HuH-7.5 (cell line): Measurements from ENCODE around the gene MAGI1.

Experiments used
- DNase-seq: peaks from one replicate; pipeline ENCODE4 v3.0.0; 2011; ENCODE audit warnings: low spot score

The MAGI1 gene

DNA sequence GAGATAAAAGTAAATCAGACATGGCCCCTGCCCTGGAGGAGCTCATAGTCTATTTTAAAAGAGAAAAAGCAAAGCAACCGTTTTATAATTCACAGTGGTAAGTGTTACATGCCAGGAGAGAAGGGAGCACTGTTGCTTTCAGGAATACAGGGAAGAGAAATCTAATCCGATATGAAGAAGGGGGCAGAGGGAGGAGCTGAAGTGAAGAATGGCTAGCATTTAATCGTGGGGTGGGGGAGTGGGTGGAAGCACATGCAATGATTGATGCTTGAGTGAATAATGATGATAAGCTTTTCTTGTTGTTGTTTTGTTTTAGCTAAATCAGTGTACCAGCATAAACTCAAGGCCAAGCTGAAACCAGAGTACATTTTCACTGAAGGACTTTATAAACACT is 629.5 kb downstream of the MAGI1 start:
- DNase-seq: no peak

DNA sequence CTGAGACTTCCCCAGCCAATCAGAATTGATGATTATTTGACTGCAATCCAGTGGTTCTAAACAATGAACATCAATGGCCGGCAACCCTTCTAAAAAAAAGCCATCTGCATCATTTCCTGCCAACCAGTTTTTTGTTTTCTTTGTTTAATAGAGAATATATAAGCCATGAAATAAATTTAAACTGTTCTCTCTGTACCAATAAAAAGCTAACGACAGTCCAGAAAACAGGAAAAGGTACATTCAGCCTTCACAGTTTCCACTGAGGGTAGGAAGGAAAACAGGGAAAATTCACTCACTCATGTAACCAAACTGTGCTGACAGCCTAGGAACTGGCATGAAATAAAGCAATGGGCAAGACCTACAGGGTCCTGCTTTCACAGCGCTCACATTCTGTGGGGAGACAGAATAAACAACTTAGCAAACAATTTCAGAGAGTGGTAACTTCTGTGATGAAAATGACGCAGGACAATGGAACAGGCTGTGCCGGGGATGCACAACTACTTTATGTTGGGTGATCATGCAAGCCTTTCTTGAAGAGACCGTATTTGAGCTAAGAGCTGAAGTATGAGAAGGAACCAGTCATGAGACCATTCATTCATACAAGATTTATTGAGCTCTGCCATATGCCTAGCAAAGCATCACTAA is 630.1 kb downstream of the MAGI1 start:
- DNase-seq: no peak

DNA sequence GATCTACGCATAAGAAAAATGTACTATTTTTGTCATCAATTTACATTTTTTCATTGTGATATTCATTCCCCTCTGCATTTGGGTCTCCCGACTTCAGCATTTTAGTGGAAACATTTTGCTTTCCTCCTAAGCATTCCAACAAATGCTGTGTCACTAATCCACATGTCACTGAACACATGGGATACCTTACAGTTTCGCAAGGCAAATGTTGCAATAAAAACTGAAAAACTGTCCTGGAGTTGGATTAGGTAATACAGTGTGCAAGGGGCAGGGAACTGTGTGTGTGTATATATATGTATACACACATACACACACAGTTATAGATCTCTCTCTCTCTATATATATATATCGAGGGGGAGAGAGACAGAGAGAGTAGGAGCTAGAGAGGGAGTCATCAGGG is 632.2 kb downstream of the MAGI1 start:
- DNase-seq: no peak

DNA sequence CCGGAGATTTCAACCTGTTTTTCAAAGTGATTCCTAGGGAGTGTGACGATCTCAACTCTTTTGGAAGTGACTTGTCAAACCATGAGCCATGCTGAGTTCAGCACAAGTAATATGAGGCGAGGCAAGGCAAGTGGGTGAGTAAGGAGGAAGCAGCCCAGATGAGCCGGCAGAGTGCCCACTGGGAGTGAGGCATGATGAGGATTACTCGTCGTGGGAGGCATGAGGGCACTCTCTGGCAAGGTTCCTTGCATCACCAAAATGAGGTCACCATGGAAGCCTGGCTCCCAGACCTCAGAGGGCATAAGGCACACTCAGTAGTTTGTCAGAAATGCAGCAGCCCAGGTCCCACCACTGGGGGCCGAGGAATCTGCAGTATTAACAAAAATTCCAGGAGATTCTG is 636.1 kb downstream of the MAGI1 start:
- no peak for DNase-seq

DNA sequence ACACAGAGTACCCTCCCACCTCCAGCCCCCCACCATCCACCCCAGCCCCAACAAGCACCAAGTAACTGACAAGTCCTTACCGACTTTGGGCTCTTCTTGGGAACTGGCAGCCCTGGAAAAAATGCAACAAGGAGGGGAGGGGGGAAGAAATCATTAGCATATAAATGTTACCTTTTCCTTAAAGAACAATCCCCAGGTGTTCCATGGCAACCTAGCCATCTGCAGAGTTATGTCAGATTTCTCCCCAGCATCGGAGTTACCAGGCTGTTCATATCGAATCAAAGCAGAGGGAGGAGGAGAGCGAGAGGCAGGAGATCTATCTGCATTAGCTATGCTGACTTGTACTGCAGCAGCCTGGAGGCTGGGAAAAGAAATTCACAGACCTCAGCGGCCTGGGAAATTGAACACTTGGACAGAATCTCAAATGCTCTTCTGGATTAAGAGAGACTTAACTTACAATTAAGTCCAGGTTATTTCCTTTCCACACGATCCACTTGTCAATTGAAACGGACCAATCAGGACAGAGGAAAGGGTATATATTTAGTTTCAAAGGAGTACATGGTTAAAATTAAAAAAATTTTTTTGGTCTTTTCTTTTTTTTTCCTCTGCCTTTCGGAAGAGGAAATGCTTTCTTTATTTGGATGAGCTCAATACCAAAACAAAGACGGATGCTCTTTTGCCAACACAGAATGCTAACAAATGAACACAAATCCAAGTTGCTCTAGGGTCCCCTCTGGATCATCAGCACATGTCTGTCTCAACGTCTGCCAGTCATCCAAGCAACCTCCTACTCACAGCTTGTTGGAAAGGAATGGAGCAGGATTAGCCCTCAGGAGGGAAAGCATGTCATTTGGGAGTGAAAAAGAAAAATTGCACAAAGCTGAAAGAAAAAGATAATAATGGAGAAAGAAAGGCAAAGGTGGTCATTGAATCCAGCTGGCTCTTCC is 637.1 kb downstream of the MAGI1 start:
- no peak for DNase-seq

DNA sequence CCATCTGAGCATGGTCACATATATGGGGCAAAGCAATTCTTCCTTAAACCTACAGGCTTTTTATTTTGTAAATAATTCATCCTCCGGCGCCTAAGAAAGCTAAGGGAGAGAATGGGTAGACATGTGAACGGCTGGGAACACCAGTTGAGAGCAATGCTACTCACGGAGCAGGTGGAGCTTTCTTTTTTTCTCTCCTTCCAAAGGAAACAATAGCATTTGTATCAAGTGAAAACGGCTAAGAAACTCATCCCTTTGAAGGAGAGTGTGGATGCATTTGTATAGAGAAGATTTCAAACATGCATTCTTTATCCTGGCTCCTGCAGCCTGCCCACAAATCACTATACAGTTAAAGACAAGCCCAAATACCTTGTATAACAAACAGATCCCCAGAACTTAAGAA is 637.8 kb downstream of the MAGI1 start:
- DNase-seq: no peak

DNA sequence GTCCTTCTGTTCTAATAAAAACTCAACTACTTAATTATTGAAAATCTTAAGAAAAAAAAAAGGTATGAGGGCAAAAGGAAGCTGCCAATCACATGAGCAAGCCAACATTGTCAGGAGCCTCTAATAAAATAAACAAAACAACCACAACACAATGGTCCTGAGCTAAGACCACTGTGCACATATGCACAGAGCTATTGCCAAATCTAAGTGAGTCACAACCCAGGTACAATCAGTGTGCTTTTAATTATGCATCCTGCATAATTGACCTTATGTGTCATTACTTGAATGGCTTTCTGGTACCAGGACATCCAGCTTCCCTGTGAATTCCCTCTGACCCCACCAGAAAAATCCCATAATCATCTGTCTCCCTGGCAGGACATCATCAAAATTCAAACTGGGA is 639.8 kb downstream of the MAGI1 start:
- no peak for DNase-seq

DNA sequence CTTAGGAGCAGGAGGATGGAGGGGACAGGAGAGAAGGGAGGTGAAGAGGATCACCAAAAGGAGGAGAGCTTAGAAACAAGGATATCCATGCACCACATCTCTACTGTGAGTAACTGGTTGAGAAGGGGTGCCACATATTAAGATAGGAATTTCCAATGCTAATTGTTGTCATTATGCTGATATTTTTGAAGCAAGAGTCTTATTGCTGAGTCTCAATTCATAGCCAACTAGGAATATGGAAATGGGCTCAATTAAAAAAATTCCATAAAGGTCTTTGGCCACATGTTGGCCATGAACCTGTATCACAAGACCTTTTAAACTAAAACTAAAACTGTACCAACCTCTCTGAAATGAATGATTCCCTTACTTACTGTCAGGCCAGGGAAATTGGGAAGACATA is 642.6 kb downstream of the MAGI1 start:
- DNase-seq: no peak

DNA sequence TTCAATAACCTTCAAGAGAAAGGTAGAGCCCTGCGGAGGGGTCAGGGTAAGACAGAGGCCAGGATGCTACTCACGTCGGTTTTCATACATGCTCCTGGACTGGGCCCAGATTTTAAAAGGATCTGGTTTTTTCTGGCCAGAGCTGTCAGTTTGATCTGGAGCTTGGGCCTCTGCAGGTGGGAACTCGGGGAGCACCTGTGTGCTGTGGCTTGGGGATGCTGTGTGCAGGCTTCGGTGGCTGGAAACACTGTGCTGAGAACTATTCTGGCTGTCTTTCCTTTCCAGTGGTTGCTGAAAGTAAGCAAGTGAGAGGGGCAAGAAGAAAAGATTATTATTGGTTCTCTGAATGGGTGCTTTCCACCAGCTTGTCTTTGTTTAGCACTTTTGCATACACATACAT is 647.6 kb downstream of the MAGI1 start:
- DNase-seq: no peak

DNA sequence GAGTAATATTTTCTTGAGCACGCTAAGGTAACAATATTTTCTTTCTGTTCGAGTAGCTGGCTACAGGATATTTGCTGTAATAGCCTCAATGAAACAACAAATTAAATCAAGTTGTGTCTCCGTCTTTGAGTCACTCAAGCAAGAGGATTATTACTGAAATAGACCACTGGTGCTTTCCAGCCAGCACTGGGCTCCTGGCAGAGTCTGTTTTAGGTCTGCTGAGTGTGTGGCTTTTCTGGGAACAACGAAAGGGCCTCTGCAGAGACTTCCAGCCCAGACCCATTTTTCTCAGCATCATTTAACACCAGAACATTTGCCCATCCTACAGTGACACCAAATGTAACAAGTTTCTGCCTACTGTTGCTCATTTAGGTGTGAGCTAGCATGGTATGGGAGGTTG is 652.9 kb downstream of the MAGI1 start:
- DNase-seq: no peak

DNA sequence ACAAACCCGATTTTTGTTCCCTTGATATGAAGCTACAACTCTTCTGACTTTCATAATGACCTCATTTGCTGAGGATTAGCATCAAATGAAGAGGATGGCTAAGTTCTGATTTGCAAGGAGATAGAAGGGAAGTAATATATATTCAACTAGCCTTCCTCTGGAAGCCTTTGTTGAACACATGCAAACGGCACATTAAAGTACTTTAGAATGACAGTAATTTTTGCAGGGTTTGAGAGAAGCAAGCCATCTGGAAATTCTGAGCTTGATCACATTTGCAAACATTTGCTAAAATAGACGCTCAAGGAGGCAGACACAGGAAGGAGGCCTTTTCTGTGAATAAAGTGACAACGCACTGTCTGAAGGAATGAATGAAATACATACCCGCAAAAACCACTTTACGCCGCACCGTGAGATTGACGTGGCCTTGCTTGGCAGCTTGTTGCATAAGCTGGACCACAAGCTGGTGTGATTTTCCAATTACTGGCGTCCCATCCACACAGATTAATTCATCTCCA is 657.2 kb downstream of the MAGI1 start:
- no peak for DNase-seq

DNA sequence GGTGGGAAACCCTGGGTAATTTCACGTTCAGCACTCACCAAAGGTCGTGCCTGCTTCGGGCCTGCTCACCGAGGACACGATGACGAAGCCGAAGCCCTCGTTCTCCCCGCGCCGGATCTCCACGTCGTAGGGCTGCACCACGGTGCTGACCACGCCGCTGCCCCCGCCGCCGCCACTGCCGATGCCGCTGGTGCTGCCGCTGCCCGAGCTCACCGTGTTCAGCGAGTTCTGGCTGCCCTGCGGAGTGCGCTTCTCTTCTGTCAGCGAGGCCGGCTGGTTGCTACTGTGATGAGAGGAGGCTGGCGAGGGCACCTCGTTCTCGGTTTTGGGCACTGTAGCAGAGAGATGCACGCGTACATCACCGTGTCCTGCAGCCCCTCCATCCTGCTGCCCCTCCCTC is 659.5 kb downstream of the MAGI1 start:
- DNase-seq: no peak

DNA sequence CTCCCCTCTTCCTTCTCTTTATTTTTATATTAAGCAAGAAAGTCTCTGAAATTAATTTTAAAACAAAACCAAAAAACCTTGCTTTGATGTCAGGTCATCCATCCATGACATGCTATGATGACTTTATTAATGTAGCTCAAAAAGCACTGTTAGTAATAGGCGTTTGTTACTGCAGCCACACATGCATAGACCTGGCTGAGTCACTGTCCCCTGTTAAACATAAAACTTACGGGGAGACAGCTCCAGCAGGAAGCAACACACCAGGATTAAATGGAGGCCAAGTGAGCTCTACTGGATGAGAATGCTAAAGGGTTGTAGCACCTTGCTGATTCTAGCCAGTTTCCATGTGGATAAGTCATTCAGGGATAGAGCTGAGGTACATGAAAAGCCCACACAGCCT is 661.1 kb downstream of the MAGI1 start:
- no peak for DNase-seq

DNA sequence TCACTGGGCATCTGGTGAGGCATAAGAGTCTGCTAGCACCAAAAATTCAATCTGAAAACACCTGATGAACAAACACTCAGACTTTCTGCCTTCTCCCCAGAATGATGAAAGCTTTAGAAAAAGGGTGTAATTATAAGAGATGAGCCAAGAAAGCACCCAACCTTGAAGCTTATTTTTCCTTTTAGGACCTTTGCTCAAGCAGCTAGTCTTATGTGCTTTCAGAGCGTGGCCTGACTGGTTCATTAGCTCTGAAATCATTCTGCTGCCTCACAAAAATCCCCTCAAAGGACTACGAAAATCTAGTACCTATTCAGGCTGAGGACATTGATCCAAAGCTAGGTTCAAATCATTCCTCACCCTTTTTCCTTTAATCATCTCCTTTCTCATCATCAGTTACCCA is 662.3 kb downstream of the MAGI1 start:
- DNase-seq: no peak

DNA sequence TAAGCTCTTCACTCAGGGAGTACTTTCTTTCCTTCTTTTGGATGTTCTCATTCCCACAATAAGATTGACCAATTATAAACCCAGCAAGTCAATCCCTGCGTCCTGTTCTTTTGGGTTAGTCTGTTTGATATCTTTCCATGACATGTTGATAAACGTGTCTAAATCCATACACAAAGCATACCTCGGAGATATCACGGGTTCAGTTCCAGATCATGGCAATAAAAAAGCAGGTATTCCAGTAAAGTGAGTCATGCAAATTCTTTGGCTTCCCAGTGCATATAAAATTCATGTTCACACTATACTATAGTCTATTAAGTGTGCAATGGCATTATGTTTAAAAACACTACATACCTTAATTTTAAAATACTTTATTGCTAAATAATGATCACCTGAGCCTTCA is 667.7 kb downstream of the MAGI1 start:
- DNase-seq: no peak

DNA sequence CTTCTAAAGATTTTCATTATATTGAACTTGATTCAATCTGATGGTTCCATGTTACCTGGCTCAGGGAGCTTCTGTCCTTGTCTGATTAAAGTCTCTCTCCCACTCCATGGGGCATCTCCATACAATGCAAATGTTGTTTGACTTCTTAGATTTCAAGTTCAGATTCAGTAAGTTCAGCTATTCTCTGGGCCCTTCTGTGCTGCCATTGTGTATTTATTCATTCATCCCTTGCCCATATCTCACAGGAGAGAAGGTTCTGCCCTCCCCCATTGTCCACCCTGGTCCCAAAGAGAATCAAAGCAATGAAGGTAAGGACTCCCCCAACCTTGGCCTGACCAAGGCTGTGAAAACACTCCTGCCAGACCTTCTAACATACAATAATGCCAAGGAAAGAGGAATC is 669.9 kb downstream of the MAGI1 start:
- no peak for DNase-seq

DNA sequence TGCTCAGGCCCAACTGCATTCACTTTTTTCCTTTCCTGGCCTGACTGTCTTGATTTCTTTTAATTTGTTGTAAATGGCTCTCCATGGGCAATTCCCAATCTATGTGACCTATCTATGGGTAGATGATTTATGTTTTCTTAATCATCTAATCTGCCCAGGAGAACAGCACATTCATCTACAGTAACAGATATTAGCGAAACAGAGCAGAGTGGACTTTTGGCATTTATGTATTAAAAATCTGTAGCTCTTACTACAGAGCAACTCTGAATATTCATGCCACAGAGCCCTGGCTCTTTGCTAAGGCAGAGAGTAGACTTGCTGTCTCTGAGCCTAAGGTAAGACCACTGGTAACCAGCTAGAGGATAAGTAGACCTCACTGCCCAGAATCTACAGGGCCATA is 676.0 kb downstream of the MAGI1 start:
- no peak for DNase-seq

DNA sequence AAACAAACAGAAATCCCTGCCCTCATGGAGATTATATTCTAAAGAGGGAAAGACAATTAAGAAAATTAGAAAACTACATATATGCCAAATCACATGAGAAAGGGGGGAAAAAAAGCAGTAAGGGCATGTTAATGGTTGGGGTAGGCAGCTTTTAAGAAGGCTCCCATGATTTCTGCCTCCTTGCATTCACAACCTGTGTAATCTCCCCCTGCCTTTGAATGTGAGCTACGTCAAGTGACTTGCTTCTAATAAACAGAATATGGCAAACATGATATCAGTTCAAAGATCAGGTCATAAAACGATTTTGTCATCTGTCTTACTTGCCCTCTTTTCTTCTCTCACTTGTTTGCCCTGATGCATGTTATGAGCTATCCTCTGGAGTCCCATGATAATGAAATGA is 677.3 kb downstream of the MAGI1 start:
- no peak for DNase-seq

DNA sequence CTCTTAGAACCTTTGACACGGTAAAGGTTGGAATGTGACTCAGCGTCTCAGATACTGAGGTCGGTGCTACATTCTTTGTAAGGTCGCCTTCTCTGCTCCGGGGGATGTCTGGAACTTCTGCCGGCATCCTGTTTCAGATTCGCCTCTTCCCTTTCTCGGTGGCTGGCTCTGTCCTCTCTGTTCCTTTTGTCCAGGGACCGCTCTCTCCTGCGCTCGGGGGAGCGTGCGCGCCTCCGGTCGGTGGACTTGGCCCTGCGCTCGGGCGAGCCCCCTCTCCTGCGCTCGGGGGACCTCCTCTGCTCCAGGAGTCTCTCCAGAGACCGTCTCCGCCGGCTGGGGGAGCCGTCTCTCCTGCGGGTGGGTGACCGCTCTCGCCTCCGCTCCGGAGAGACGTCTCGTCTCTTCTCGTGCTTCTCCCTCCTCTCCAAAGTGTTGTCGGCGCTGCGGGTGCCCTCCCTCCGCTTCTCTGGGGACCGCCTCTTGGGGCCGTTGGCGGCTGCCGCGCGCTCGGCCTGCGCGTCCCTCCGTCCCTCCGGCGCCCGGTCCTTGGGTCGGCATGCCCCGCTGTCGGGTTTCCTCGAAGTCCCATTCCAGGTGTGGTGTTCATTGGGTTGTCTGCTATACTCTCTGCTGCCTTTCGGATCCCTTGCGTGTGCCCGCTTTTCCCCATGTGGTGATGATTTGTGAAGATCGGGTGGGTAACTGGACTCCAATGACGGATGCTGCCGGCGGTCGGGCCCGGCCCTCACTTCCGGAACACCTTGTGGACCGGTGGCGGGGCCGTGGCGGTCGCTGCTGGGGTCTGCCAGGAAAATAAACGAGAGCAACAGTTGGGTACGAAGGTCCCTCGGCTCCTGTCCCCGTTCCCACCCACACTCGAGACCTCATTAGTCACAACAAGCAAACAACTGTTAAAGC is 682.1 kb downstream of the MAGI1 start:
- no peak for DNase-seq

DNA sequence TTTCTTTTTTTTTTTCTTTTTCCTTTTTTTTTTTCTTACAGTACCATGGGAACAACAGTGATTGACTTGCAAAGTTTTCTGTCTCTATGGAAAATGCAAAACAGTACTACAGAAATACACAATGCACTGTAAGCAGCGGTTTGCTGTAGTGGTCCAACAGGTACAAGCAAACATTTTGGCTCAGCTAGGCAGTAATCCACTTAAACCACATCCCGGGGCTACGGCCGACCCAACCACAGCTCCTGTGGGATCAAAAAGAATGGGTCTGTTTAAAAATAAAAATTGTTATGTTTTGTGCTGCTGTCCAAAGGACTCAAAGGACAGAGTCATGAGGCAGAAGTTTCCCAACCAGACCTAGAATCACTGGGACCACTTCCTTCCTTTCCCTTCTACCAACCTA is 683.8 kb downstream of the MAGI1 start:
- no peak for DNase-seq

DNA sequence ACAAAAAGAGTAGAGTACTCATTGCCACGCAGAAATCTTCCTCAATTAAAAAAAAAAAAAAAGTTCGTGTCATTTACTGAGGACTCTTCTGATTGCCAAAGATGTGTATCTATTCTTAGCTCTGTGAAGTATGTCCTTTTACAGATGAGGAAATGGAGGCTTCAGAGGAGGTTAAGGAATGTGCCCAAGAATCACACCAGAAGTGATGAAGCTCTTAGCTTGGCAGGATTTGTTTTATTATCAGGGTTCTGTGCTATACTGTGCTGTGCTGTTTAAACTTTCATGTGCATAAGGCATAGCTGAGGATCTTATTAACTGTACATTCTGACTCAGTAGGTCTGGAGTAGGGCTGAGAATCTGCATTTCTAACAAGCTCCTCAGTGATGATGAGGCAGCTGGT is 685.8 kb downstream of the MAGI1 start:
- DNase-seq: no peak

DNA sequence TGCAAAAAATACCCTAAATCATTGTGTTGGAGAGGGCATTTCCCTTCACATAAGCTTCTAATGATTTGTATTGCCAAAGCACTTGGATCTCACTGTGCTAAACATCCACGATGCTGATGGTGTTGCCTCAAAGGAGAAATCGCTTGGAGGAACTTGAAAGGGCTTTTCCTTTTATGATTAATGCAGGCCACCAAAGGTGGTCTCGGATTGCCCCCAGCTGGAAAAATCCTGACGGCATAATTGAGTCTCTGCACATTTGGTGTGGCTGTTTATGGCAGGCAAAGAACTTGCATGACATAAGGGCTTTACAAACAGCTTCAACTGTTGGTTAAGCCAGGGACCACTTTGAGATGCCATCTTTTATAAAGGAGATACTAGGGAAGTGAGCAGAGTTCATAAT is 687.0 kb downstream of the MAGI1 start:
- no peak for DNase-seq
